H1 (cell line): ENCODE data around the gene KCNA2. TPM values are rescaled to one million over a fixed set of nuclear protein-coding genes. Genes with fewer than 3 reads are reported as not detected.

ENCODE experiments used
- CTCF ChIA-PET: fragments of 300-600 bp; sonication (Branson Sonifier 250); formaldehyde crosslinking; loops from one replicate; lab custom pipeline; 2021; ENCODE audit not compliant: partially characterized antibody; lab: Charles Lee
- POLR2A ChIA-PET: fragments of 300-600 bp; sonication (Branson Sonifier 250); formaldehyde crosslinking; loops from one replicate; lab custom pipeline; 2021; ENCODE audit warnings: inconsistent platforms; ENCODE audit not compliant: partially characterized antibody; lab: Charles Lee
- DNase-seq, 2 experiments: peaks; one replicate each; pipeline versions ENCODE4 v3.0.0 to v3.0.0-alpha.2; 2010 to 2022; ENCODE audit warnings: low spot score in 2 of 2, low read depth in 1 of 2, mixed read lengths in 1 of 2
- FAIRE-seq: peaks from 2 replicates; lab custom pipeline; 2011; peaks lifted over from hg19 to GRCh38; lab: Jason Lieb, UNC
- H2AFZ ChIP-seq: 2 replicates; pipeline ENCODE4 v1.8.1; 2012; ENCODE audit warnings: low read length, inconsistent platforms
- H2AK5ac ChIP-seq: 2 replicates; pipeline ENCODE4 v1.6.1; 2013; ENCODE audit warnings: low read depth, low read length
- H2BK120ac ChIP-seq: replicated peaks from 2 replicates; pipeline ENCODE3; 2013; ENCODE audit warnings: low read depth, low read length, inconsistent platforms
- H2BK12ac ChIP-seq: 2 replicates; pipeline ENCODE4 v1.6.1; 2013; ENCODE audit warnings: low read depth, low read length
- H2BK15ac ChIP-seq: 2 replicates; pipeline ENCODE4 v1.6.1; 2013; ENCODE audit warnings: low read length
- H2BK20ac ChIP-seq: 2 replicates; pipeline ENCODE4 v1.6.1; 2013; ENCODE audit warnings: low read length
- H2BK5ac ChIP-seq: 2 replicates; pipeline ENCODE4 v1.6.1; 2013; ENCODE audit warnings: low read depth, low read length
- H3K14ac ChIP-seq: 2 replicates; pipeline ENCODE4 v1.6.1; 2013; ENCODE audit warnings: inconsistent platforms; ENCODE audit not compliant: insufficient read length
- H3K18ac ChIP-seq: 2 replicates; pipeline ENCODE4 v1.6.1; 2013; ENCODE audit warnings: low read length; ENCODE audit errors: extremely low read depth
- H3K23ac ChIP-seq: 2 replicates; pipeline ENCODE4 v1.6.1; 2013; ENCODE audit warnings: inconsistent platforms; ENCODE audit not compliant: insufficient read length
- H3K23me2 ChIP-seq: 2 replicates; pipeline ENCODE4 v1.6.1; 2013; ENCODE audit warnings: low read depth, low read length
- H3K27ac ChIP-seq: 2 replicates; pipeline ENCODE4 v1.6.1; 2011; ENCODE audit warnings: low read depth, low read length, inconsistent platforms
- H3K27me3 ChIP-seq, 4 experiments: replicated peaks in 1 of 4; 1 replicate in 1 of 4; 2 replicates in 3 of 4; pipeline versions ENCODE4 v1.6.1 to v1.8.1; 2011 to 2013; ENCODE audit warnings: low read length in 3 of 4, mild to moderate bottlenecking in 3 of 4, inconsistent platforms in 2 of 4, mixed read lengths in 2 of 4, moderate library complexity in 1 of 4; ENCODE audit not compliant: control insufficient read depth in 3 of 4, insufficient read depth in 3 of 4; ENCODE audit errors: extremely low read depth in 1 of 4
- H3K36me3 ChIP-seq, 4 experiments: 2 replicates each; pipeline versions ENCODE4 v1.6.1 to v1.8.1; 2011 to 2013; ENCODE audit warnings: mild to moderate bottlenecking in 4 of 4, low read length in 3 of 4, moderate library complexity in 2 of 4, control low read depth in 1 of 4, inconsistent platforms in 1 of 4; ENCODE audit not compliant: insufficient read depth in 4 of 4, control insufficient read depth in 2 of 4
- H3K4ac ChIP-seq: replicated peaks from 2 replicates; pipeline ENCODE3; 2013; ENCODE audit warnings: low read length, low read depth, mixed read lengths, inconsistent platforms; ENCODE audit not compliant: insufficient read length
- H3K4me1 ChIP-seq, 4 experiments: replicated peaks in 1 of 4; 1 replicate in 1 of 4; 2 replicates in 3 of 4; pipeline versions ENCODE4 v1.6.1 to v1.8.1; 2011 to 2013; ENCODE audit warnings: low read length in 3 of 4, inconsistent platforms in 2 of 4, mixed read lengths in 1 of 4; ENCODE audit not compliant: insufficient read depth in 4 of 4, control insufficient read depth in 3 of 4
- H3K4me2 ChIP-seq, 2 experiments: 2 replicates each; pipeline versions ENCODE4 v1.6.1 to v1.8.1; 2011 to 2013; ENCODE audit warnings: low read depth in 2 of 2, low read length in 2 of 2, control low read depth in 1 of 2, inconsistent platforms in 1 of 2, mild to moderate bottlenecking in 1 of 2; ENCODE audit not compliant: insufficient read depth in 1 of 2
- H3K4me3 ChIP-seq, 4 experiments: fragments of 200-600, 300-600 bp in 1 of 4; sonication (generic), shearing (Covaris generic), sonication (Bioruptor Twin) in 1 of 4; 2 replicates each; pipeline versions ENCODE4 v1.5.1 to v1.8.1; 2011 to 2016; ENCODE audit warnings: low read length in 4 of 4, low read depth in 3 of 4, control low read depth in 2 of 4, inconsistent platforms in 2 of 4, mild to moderate bottlenecking in 2 of 4, mixed read lengths in 1 of 4, moderate library complexity in 1 of 4; ENCODE audit not compliant: insufficient read depth in 2 of 4; ENCODE audit errors: extremely low read depth in 1 of 4
- H3K56ac ChIP-seq: replicated peaks from 2 replicates; pipeline ENCODE3; 2013; ENCODE audit warnings: low read depth, mild to moderate bottlenecking, mixed read lengths, low read length, inconsistent platforms; ENCODE audit not compliant: insufficient read length
- H3K79me1 ChIP-seq: 2 replicates; pipeline ENCODE4 v1.6.1; 2013; ENCODE audit warnings: low read depth, low read length, control low read depth
- H3K79me2 ChIP-seq, 2 experiments: 2 replicates each; pipeline versions ENCODE4 v1.6.1 to v1.8.1; 2012 to 2013; ENCODE audit warnings: low read length in 2 of 2, mild to moderate bottlenecking in 2 of 2, inconsistent platforms in 1 of 2; ENCODE audit not compliant: insufficient read depth in 2 of 2, control insufficient read depth in 1 of 2
- H3K9ac ChIP-seq, 4 experiments: replicated peaks in 1 of 4; 1 replicate in 1 of 4; 2 replicates in 3 of 4; pipeline versions ENCODE4 v1.6.1 to v1.8.1; 2011 to 2013; ENCODE audit warnings: low read depth in 3 of 4, low read length in 3 of 4, control low read depth in 2 of 4, mild to moderate bottlenecking in 2 of 4, moderate library complexity in 2 of 4, inconsistent platforms in 1 of 4; ENCODE audit errors: extremely low read depth in 1 of 4
- H3K9me3 ChIP-seq, 2 experiments: 2 replicates each; pipeline versions ENCODE4 v1.6.1 to v1.8.1; 2012 to 2013; ENCODE audit warnings: mild to moderate bottlenecking in 2 of 2, moderate library complexity in 2 of 2, control low read depth in 1 of 2, inconsistent platforms in 1 of 2, low read depth in 1 of 2, low read length in 1 of 2, mixed read lengths in 1 of 2; ENCODE audit not compliant: insufficient read depth in 2 of 2
- H4K20me1 ChIP-seq, 2 experiments: replicated peaks in 1 of 2; 2 replicates each; pipeline versions ENCODE3 to v1.8.1; 2011 to 2013; ENCODE audit warnings: inconsistent platforms in 2 of 2, low read length in 2 of 2, mild to moderate bottlenecking in 1 of 2; ENCODE audit not compliant: insufficient read depth in 2 of 2, control insufficient read depth in 1 of 2
- H4K5ac ChIP-seq: 2 replicates; pipeline ENCODE4 v1.6.1; 2013; ENCODE audit warnings: low read length, low read depth, mixed read lengths, inconsistent platforms; ENCODE audit not compliant: insufficient read length
- H4K8ac ChIP-seq: 2 replicates; pipeline ENCODE4 v1.8.0; 2013; ENCODE audit warnings: mild to moderate bottlenecking, moderate library complexity, low read length, inconsistent platforms; ENCODE audit not compliant: insufficient read depth; ENCODE audit errors: extremely low read depth
- H4K91ac ChIP-seq: replicated peaks from 2 replicates; pipeline ENCODE3; 2013; ENCODE audit warnings: low read length, mixed read lengths, inconsistent platforms; ENCODE audit not compliant: insufficient read length
- BACH1 ChIP-seq: IDR thresholded peaks from 2 replicates; pipeline ENCODE4 v1.6.1; 2012; ENCODE audit warnings: low read length, improper control_type of control experiment
- CBX8 ChIP-seq: fragments of 300-800, 300-1000 bp; sonication (generic); IDR thresholded peaks from 2 replicates; pipeline ENCODE4 v1.7.1; 2016; ENCODE audit warnings: low read depth, low read length, borderline replicate concordance
- EP300 ChIP-seq, 2 experiments: IDR thresholded peaks; 1 replicate in 1 of 2; 2 replicates in 1 of 2; pipeline ENCODE4 v1.6.1; 2011 to 2012; ENCODE audit warnings: low read depth in 2 of 2, low read length in 2 of 2, mild to moderate bottlenecking in 2 of 2, borderline replicate concordance in 1 of 2, inconsistent platforms in 1 of 2, moderate library complexity in 1 of 2
- KDM1A ChIP-seq: fragments of 200-600, 300-600 bp; sonication (generic); IDR thresholded peaks from 2 replicates; pipeline ENCODE4 v1.7.1; 2016; ENCODE audit warnings: mild to moderate bottlenecking, low read length, borderline replicate concordance
- MAX ChIP-seq: IDR thresholded peaks from 2 replicates; pipeline ENCODE4 v1.6.1; 2012; ENCODE audit warnings: inconsistent platforms
- POLR2AphosphoS5 ChIP-seq: IDR thresholded peaks from 2 replicates; pipeline ENCODE4 v1.6.1; 2011; ENCODE audit warnings: low read depth, low read length
- POU5F1 ChIP-seq: IDR thresholded peaks from 2 replicates; pipeline ENCODE4 v1.6.1; 2011; ENCODE audit warnings: low read depth, mild to moderate bottlenecking, low read length, moderate library complexity
- RAD21 ChIP-seq, 2 experiments: IDR thresholded peaks in 1 of 2; conservative IDR thresholded peaks in 1 of 2; 2 replicates each; pipeline ENCODE4 v1.6.1; 2011; ENCODE audit warnings: low read depth in 2 of 2, low read length in 2 of 2, improper control_type of control experiment in 1 of 2, inconsistent platforms in 1 of 2, mild to moderate bottlenecking in 1 of 2, moderate library complexity in 1 of 2
- RFX5 ChIP-seq: IDR thresholded peaks from 2 replicates; pipeline ENCODE4 v1.6.1; 2011; ENCODE audit warnings: low read depth, low read length, improper control_type of control experiment, borderline replicate concordance
- RXRA ChIP-seq: IDR thresholded peaks from 2 replicates; pipeline ENCODE4 v1.6.1; 2011; ENCODE audit warnings: low read depth, mild to moderate bottlenecking, low read length, moderate library complexity; ENCODE audit not compliant: insufficient read depth
- SAP30 ChIP-seq: fragments of 300-600 bp; sonication (generic); IDR thresholded peaks from 2 replicates; pipeline ENCODE4 v1.7.1; 2012; ENCODE audit warnings: low read length, moderate library complexity, mild to moderate bottlenecking, inconsistent platforms; ENCODE audit not compliant: insufficient read depth, insufficient replicate concordance
- SP4 ChIP-seq: IDR thresholded peaks from 2 replicates; pipeline ENCODE4 v1.6.1; 2012; ENCODE audit warnings: low read length, inconsistent platforms
- TBP ChIP-seq: IDR thresholded peaks from 2 replicates; pipeline ENCODE4 v1.6.1; 2011; ENCODE audit warnings: low read depth, low read length, improper control_type of control experiment
- WGBS, 2 experiments: shearing (Covaris generic) in 1 of 2; methylation state at CpG; one replicate each; pipeline versions ENCODE4 v1.1.6 to v1.1.7; 2013 to 2015; ENCODE audit warnings: low lambda C conversion rate in 2 of 2, mixed read lengths in 2 of 2, inconsistent platforms in 1 of 2, low coverage in 1 of 2, missing lambda C conversion rate in 1 of 2; ENCODE audit not compliant: insufficient replicate concordance in 2 of 2, insufficient coverage in 1 of 2, insufficient read length in 1 of 2; ENCODE audit errors: extremely low coverage in 1 of 2, missing lambda C conversion rate in 1 of 2; 5-methylcytosine and 5-hydroxymethylcytosine counted together
- polyA plus RNA-seq, 7 experiments: library from polyadenylated mRNA; depleted of rRNA in 3 of 7; stranded (reverse) in 5 of 7; unstranded in 2 of 7; fragments of >200 nt in 5 of 7; fragments of 200-250 nt in 2 of 7; gene quantifications; 1 replicate in 5 of 7; 2 replicates in 1 of 7; 4 replicates in 1 of 7; pipeline versions ENCODE4 v1.2.1 to v1.2.3, GENCODE V29; 2011 to 2013; ENCODE audit warnings: missing spikeins in 2 of 7, mixed read lengths in 2 of 7
- total RNA-seq: library from RNA; stranded (reverse); fragmentation: NEBNext Ultra II Directional; extraction: Animal tissue kit (Norgen Biotek cat#: 25700); gene quantifications from 2 replicates; pipeline ENCODE4 v1.2.1, GENCODE V29; 2021

The KCNA2 gene
- total and polyA plus RNA-seq, 2 of the 8 experiments (the other 6 are each of a cell fraction or from before 2014, with no cell fraction given): 0.26 to 0.78 TPM

- no peaks in the 10 kb centered on the region; a peak in 1 of 8 replicates for H3K36me3 ChIP-seq
- no peak overlapping the region for H2BK5ac ChIP-seq
- ChIA-PET POLR2A (no interaction called here), CTCF (interaction anchor here (1.0 to 5.7 kb wide), 7 partner anchors 11 to 173 kb away, joined by 4 to 62 read pairs (median 13); no protein-coding TSS in a partner anchor)
- no peak for DNase-seq
- H3K27ac ChIP-seq: no peak overlapping the region
- no peak overlapping the region for H2BK15ac ChIP-seq
- H3K18ac ChIP-seq: no peak overlapping the region
- H3K27me3 ChIP-seq: peaks cover 36 to 82% (median 69%) of the 10 kb centered on the region in 4 experiments
- no peaks in the 10 kb centered on the region for H3K79me2 ChIP-seq
- H3K14ac ChIP-seq: no peak overlapping the region
- H3K23ac ChIP-seq: no peak overlapping the region
- H3K79me1 ChIP-seq: no peaks in the 10 kb centered on the region
- no peaks in the 10 kb centered on the region for H3K9me3 ChIP-seq
- H2AK5ac ChIP-seq: no peak overlapping the region
- no peak overlapping the region for H3K56ac ChIP-seq
- peaks cover 11% of the 10 kb centered on the region for H3K23me2 ChIP-seq
- H4K91ac ChIP-seq: no peak overlapping the region
- peak overlapping the region; percentile 50; the same call in 1 of the 2 replicates for H2BK12ac ChIP-seq
- H3K9ac ChIP-seq: no peak overlapping the region
- no peak overlapping the region for H4K8ac ChIP-seq
- peaks cover 5 to 15% (median 10%) of the 10 kb centered on the region in 4 experiments for H3K4me1 ChIP-seq
- H3K4me3 ChIP-seq: peak overlapping the region in 1 of 4 experiments; percentile 69; a peak in 2 of 8 replicates
- 45% methylated on average over 13 of the region's 13 CpGs; no CpG with 5 or more reads in 1 of the 2 experiments for WGBS, 2 experiments
- H2BK20ac ChIP-seq: no peak overlapping the region
- H3K4me2 ChIP-seq: peak overlapping the region; percentile 89 to 100
- H2AFZ ChIP-seq: no peak overlapping the region
- FAIRE-seq: no peak
- no peak overlapping the region for H4K5ac ChIP-seq
- H4K20me1 ChIP-seq: peaks cover 2 to 3% of the 10 kb centered on the region in 2 experiments
- H3K4ac ChIP-seq: no peak overlapping the region
- H2BK120ac ChIP-seq: no peak overlapping the region
- no peak for TF ChIP-seq POLR2AphosphoS5
- no peak for TF ChIP-seq CBX8
- no peak for TF ChIP-seq RXRA
- no peak for TF ChIP-seq EP300 (IDR thresholded peaks at IDR 0.05; ENCODE audit: borderline replicate concordance in 1 of 2, low read depth in 2 of 2, low read length in 2 of 2)
- TF ChIP-seq TBP: no peak
- no peak for TF ChIP-seq SP4
- no peak for TF ChIP-seq POU5F1
- no peak for TF ChIP-seq SAP30
- TF ChIP-seq RAD21 (IDR thresholded peaks at IDR 0.05 in 1 of 2, conservative IDR thresholded peaks at IDR 0.05 in 1 of 2; ENCODE audit: low read depth in 2 of 2, low read length in 2 of 2): no peak
- TF ChIP-seq MAX: no peak
- no peak for TF ChIP-seq RFX5
- TF ChIP-seq BACH1: no peak
- TF ChIP-seq KDM1A: no peak
Measured at GRCh38 chr1:110608247-110608646, 2.1 kb upstream of the KCNA2 start.
